D341Med (cell line): ENCODE data around the gene APOL1.
"Not testable (repeated sequence)": the region's sequence is repeated elsewhere in the genome, so short reads cannot be mapped to it uniquely, and the experiment has no call there.

Experiments used
- DNase-seq: peaks from one replicate; pipeline ENCODE4 v3.0.0; 2012; ENCODE audit warnings: low spot score

Gene APOL1

GRCh38 chr22:36252754-36253522 is at the start of gene APOL1:
Gene APOL1 (plus strand): TSS chr22:36253133. CDS start chr22:36254956, 1,823 bp downstream.
- DNase-seq = no peak

GRCh38 chr22:36203441-36203840 is 49.5 kb upstream of the APOL1 start:
- DNase-seq = not testable (repeated sequence)

GRCh38 chr22:36204001-36204631 is 48.8 kb upstream of the APOL1 start:
- DNase-seq = no peak

- DNase-seq = no peak
These were observed 48.3 kb upstream of the APOL1 start for GRCh38 chr22:36204632-36205015.

- not testable (repeated sequence) for DNase-seq
These were observed 47.4 kb upstream of the APOL1 start for GRCh38 chr22:36205573-36205972.

- no peak for DNase-seq
These were observed 46.7 kb upstream of the APOL1 start for GRCh38 chr22:36206255-36206654.

- no peak for DNase-seq
These were observed 44.7 kb upstream of the APOL1 start for GRCh38 chr22:36208162-36208765.

GRCh38 chr22:36208914-36209313 is 44.0 kb upstream of the APOL1 start:
- no peak for DNase-seq

GRCh38 chr22:36209488-36209908 is 43.4 kb upstream of the APOL1 start:
- not testable (repeated sequence) for DNase-seq

GRCh38 chr22:36210224-36210623 is 42.7 kb upstream of the APOL1 start:
- no peak for DNase-seq

- DNase-seq = no peak
These were observed 41.6 kb upstream of the APOL1 start for GRCh38 chr22:36211237-36211861.

- DNase-seq = no peak
These were observed 40.0 kb upstream of the APOL1 start for GRCh38 chr22:36212901-36213300.

GRCh38 chr22:36213586-36213985 is 39.3 kb upstream of the APOL1 start:
- no peak for DNase-seq

- DNase-seq = no peak
These were observed 37.0 kb upstream of the APOL1 start for GRCh38 chr22:36215981-36216380.

GRCh38 chr22:36218648-36219193 is 34.2 kb upstream of the APOL1 start:
- no peak for DNase-seq

GRCh38 chr22:36220451-36220921 is 32.4 kb upstream of the APOL1 start:
- DNase-seq = no peak

GRCh38 chr22:36221799-36222751 is 30.9 kb upstream of the APOL1 start:
- DNase-seq = peak; percentile 70

GRCh38 chr22:36222887-36223450 is 30.0 kb upstream of the APOL1 start:
- no peak for DNase-seq

GRCh38 chr22:36223504-36223903 is 29.4 kb upstream of the APOL1 start:
- DNase-seq = no peak

- no peak for DNase-seq
These were observed 28.7 kb upstream of the APOL1 start for GRCh38 chr22:36224245-36224644.
